Osteoblast (primary cell): ENCODE results near the gene TYRP1. TPM values are rescaled to one million over a fixed set of nuclear protein-coding genes. Genes with fewer than 3 reads are reported as not detected.

Experiments
- DNase-seq: peaks from one replicate; pipeline ENCODE4 v3.0.0; 2011; ENCODE audit warnings: low spot score, mixed read lengths; ENCODE audit not compliant: insufficient read length; ENCODE audit errors: missing footprints
- H2AFZ ChIP-seq: 2 replicates; pipeline ENCODE4 v1.6.0; 2011; ENCODE audit warnings: mild to moderate bottlenecking, low read length
- H3K27ac ChIP-seq: 2 replicates; pipeline ENCODE4 v1.5.1; 2011; ENCODE audit warnings: mild to moderate bottlenecking, low read depth, low read length, moderate library complexity
- H3K27me3 ChIP-seq: 2 replicates; pipeline ENCODE4 v1.6.0; 2012; ENCODE audit warnings: mild to moderate bottlenecking, control low read depth, inconsistent platforms, low read length, moderate library complexity; ENCODE audit not compliant: insufficient read depth
- H3K36me3 ChIP-seq: 2 replicates; pipeline ENCODE4 v1.5.1; 2011; ENCODE audit warnings: mild to moderate bottlenecking, low read length, control low read depth, moderate library complexity; ENCODE audit not compliant: insufficient read depth
- H3K4me1 ChIP-seq: 2 replicates; pipeline ENCODE4 v1.5.1; 2011; ENCODE audit warnings: mild to moderate bottlenecking, low read length, control low read depth, moderate library complexity; ENCODE audit not compliant: insufficient read depth
- H3K4me2 ChIP-seq: 2 replicates; pipeline ENCODE4 v1.6.0; 2011; ENCODE audit warnings: mild to moderate bottlenecking, low read length; ENCODE audit not compliant: insufficient read depth
- H3K4me3 ChIP-seq: fragments of 200-600 bp; sonication (generic); 3 replicates; pipeline ENCODE4 v1.5.1; 2012; ENCODE audit warnings: mild to moderate bottlenecking, low read length, inconsistent platforms; ENCODE audit not compliant: insufficient read depth
- H3K79me2 ChIP-seq: 2 replicates; pipeline ENCODE4 v1.6.0; 2012; ENCODE audit warnings: mild to moderate bottlenecking, low read length, control low read depth, inconsistent platforms; ENCODE audit not compliant: insufficient read depth
- H3K9me3 ChIP-seq: 2 replicates; pipeline ENCODE4 v1.5.1; 2011; ENCODE audit warnings: low read depth, low read length, control low read depth
- H4K20me1 ChIP-seq: 2 replicates; pipeline ENCODE4 v1.6.0; 2012; ENCODE audit warnings: mild to moderate bottlenecking, low read length, control low read depth; ENCODE audit not compliant: insufficient read depth
- CTCF ChIP-seq: IDR thresholded peaks from 2 replicates; pipeline ENCODE4 v1.5.1; 2011; ENCODE audit warnings: mild to moderate bottlenecking, low read depth, low read length, moderate library complexity; ENCODE audit errors: extremely low read depth
- total RNA-seq: library from RNA; depleted of rRNA; stranded (reverse); fragments of >200 nt; gene quantifications from 2 replicates; pipeline ENCODE4 v1.2.3, GENCODE V29; 2012

TYRP1 gene
- total RNA-seq, 1 donor, result 0.36 TPM

- H3K27ac ChIP-seq, result peak overlapping the region; percentile 10
- no peak for TF ChIP-seq CTCF
- H3K27me3 ChIP-seq, result no peaks in the 10 kb centered on the region
- H3K36me3 ChIP-seq, result no peaks in the 10 kb centered on the region
- H3K4me2 ChIP-seq, result no peak overlapping the region
- H3K4me1 ChIP-seq, result peaks cover 12% of the 10 kb centered on the region
- H3K4me3 ChIP-seq, result no peak overlapping the region
- no peaks in the 10 kb centered on the region for H4K20me1 ChIP-seq
- DNase-seq, result peak; percentile 21
- H3K79me2 ChIP-seq, result no peaks in the 10 kb centered on the region
- no peak overlapping the region for H2AFZ ChIP-seq
- H3K9me3 ChIP-seq, result no peaks in the 10 kb centered on the region
These were observed 66.6 kb downstream of the TYRP1 start for GRCh38 chr9:12759761-12760160.

Other genes with a start within 250 kb of the TYRP1 start
- 88.3 and 107 TPM in 2 replicates for gene LURAP1L, start 81.6 kb downstream of the TYRP1 start, total RNA-seq